Measurements from ENCODE around the gene ENTPD8. TPM values are rescaled to one million over a fixed set of nuclear protein-coding genes. Genes with fewer than 3 reads are reported as not detected.

Gene ENTPD8
- total RNA-seq, 1 donor from 2014 or later: not detected

DNA sequence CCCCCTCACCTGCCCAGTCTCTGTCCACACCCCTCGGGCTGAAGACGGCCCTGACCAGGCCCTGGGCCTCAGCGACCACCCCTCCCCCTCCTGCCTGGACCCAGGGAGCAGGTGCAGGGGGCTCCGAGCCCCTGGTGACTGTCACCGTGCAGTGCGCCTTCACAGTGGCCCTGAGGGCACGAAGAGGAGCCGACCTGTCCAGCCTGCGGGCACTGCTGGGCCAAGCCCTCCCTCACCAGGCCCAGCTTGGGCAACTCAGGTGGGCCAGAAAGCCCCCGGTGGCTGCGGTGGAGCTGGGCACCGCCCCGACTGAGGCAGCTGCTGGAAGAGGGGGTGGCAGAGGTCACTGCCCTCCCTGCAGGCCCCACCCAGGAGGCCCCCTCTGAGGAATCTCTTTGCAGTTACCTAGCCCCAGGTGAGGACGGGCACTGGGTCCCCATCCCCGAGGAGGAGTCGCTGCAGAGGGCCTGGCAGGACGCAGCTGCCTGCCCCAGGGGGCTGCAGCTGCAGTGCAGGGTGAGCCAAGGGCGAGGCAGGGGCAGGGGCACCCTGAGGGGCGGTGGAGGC, 7.7 kb downstream of the ENTPD8 start:
- intact Hi-C loops (cut with micrococcal nuclease): no loop called here

DNA sequence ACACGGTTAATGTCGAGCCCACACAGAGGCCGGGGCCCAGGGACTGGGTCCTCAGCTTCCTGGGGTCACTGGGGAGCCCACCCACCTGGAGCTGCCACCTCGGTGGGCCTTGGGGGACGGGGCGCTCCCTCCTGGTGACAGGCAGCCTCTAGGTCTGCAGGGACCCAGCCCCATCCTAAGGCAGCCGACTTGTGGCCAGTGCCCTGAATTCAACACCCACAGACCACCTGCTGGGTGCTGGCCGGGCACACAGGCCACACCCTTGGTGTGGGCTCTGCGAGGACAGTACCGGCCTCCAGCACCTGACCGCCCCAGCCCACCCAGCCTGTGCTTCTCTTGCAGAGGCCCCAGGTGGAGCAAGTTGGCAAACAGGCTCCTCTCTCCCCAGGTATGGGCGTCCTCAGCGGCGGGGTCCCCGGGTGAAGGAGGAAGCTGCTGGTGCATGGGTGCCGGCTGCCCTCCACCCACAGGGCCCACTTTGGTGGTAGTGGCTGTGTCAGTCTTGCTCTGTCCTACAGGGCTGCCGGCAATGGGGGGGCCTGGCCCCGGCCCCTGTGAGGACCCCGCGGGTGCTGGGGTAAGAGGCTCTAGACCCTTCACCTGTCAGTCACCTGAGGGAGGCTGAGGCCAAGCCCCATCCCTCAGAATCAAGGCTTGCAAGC, 8.3 kb downstream of the ENTPD8 start:
- intact Hi-C loops (cut with micrococcal nuclease): no loop called here

DNA sequence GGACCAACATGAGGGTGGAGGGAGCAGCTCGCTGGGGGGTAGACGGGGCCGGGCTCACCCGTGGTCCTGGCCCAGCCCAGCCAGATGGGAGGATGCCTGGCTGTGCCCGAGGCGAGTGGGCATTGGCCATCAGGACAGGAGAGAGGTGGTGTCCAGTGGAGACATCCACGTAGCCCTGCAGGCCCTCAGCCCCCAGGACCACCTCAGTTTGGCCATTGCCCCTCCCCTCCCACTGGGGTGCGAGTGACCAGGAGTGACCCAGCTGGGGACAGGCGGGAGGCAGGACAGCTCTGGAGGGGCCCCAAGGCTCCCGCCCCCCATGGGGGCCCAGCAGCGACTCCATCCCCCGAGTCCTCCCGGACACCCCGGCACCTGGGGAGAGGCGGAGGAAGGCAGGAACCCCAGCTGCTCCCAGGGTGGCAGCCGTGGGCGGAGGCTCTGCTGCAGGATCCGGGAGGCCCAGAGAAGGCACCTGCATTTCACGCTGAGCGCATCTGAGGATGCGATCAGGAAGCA, 9.7 kb downstream of the ENTPD8 start:
- intact Hi-C loops (cut with micrococcal nuclease): no loop called here

DNA sequence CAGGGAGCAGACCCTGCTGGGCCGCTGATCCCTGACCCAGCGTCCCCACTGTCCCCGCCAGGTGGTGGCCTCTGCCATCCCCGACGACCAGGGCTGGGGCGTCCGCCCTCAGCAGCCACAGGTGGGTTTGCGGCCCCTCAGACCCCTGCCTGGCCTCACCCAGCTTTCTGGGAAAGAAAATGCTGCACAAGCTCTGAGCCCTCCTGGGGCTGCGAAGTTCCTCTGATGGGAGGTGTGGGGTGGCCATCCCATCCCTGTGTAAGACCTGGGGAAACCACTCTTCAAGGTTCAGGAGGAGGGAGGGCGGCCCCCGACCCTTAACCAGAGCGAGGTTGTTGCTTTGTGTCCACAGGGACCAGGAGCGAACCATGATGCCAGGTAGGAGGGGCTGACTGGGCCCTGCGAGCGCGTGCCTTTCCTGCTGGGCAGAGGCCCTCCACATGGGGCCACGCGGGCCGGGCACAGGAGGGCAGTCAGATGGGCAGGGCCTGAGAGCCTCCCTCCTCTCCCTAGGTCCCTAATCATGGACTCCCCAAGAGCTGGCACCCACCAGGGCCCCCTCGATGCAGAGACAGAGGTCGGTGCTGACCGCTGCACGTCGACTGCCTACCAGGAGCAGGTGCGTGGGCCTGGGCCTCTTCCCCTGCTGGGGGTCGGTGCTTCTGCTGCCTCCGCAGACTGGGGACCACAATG, 10.3 kb downstream of the ENTPD8 start:
- intact Hi-C loops (cut with micrococcal nuclease): no loop called here

DNA sequence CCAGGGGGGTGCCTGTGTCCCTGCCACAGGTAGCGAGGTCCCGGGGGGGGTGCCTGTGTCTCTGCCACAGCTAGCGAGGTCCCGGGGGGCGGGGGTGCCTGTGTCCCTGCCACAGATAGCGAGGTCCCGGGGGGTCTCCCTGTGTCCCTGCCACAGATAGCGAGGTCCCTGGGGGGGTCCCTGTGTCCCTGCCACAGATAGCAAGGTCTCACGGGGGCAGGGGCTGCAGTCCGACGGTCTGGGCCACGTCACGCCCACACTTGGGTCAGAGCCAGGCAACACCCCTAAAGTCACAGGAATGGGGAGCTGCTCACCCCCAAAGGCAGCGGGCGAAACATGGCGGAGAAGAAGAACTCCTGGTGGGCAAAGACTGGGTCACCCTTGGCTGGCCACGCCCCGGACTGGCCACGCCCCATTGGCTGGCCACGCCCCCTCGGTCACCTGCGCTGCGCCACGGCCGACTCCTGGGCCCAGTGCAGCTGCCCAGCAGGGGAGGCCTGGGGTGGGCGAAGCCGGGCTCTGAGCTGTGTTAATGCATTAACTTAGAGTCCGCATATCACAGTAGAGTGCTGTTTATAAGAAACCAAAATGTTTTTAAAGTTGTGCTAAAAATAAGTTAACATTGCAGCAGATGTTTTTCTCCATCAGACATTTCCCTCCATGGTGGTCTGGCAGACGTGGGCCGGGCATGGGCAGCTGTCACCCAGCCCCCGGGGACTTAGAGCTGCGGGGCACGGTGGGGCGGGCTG, 11.0 kb downstream of the ENTPD8 start:
- intact Hi-C loops (cut with micrococcal nuclease): loop anchor here (10.0 kb wide), 1 partner anchor 1185 kb away; the partner anchor contains the start of gene QSOX2

DNA sequence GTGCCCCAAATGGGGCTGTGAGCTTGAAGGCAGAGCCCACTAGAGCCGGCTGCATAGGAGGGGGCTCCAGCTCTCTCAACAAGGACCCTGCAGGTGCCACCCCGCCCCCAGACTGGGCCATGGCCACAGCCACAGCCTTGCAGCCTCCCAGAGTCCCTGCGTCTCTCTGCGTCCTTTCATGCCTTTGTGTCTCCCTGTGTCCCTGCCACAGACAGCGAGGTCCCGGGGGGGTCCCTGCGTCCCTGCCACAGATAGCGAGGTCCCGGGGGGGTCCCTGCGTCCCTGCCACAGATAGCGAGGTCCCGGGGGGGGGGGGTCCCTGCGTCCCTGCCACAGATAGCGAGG, 11.6 kb downstream of the ENTPD8 start:
- intact Hi-C loops (cut with micrococcal nuclease): loop anchor here (10.0 kb wide), 1 partner anchor 1185 kb away; the partner anchor contains the start of gene QSOX2

DNA sequence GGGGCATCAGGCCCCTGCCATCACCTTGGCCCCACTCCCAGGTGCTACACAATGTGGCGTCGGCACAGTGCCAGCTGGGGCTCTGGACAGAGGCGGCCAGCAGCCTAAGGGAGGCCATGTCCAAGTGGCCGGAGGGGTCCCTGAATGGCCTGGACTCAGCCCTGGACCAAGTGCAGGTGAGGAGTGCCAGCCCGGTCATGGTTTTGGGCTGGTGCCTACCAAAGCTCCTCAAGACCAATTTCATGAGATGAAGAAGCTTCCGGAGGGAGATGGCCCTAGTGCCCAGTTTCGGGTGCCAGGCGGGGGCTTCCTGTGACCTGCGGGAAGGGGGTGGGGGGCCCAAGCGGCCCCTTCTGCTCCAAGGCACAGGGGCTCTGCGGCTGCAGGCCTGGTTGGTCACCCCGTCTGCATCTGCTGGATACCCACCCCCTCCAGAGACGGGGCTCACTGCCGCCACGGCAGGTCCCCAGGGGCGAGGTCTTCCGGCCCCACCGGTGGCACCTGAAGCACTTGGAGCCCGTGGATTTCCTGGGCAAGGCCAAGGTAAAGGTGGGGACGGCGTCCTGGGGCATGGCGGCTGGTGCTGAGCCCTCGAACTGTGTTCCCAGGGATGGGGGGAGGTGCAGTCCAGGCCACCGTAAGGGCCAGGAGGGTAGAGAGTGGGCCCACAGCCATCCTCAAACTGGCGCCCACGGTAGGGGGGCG, 12.2 kb downstream of the ENTPD8 start:
- intact Hi-C loops (cut with micrococcal nuclease): loop anchor here (10.0 kb wide), 1 partner anchor 1184 kb away; the partner anchor contains the start of gene QSOX2

DNA sequence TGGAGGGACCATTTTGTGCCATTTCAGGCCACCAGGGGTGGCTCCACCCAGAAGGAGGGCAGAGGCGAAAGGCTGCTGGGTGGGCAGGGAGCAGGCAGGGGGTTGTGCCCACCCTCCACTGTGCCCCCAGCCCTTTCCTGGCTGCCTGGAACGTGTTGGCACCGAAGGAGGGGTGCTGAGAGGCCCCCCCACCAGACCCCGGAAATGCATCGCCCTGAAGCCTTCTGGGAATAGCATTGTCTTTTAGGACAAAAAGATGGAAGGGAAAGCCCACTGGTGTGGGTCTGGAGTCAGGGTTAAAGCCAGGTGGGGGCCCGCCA, 12.9 kb downstream of the ENTPD8 start:
- intact Hi-C loops (cut with micrococcal nuclease): loop anchor here (10.0 kb wide), 1 partner anchor 1183 kb away; the partner anchor contains the start of gene QSOX2

DNA sequence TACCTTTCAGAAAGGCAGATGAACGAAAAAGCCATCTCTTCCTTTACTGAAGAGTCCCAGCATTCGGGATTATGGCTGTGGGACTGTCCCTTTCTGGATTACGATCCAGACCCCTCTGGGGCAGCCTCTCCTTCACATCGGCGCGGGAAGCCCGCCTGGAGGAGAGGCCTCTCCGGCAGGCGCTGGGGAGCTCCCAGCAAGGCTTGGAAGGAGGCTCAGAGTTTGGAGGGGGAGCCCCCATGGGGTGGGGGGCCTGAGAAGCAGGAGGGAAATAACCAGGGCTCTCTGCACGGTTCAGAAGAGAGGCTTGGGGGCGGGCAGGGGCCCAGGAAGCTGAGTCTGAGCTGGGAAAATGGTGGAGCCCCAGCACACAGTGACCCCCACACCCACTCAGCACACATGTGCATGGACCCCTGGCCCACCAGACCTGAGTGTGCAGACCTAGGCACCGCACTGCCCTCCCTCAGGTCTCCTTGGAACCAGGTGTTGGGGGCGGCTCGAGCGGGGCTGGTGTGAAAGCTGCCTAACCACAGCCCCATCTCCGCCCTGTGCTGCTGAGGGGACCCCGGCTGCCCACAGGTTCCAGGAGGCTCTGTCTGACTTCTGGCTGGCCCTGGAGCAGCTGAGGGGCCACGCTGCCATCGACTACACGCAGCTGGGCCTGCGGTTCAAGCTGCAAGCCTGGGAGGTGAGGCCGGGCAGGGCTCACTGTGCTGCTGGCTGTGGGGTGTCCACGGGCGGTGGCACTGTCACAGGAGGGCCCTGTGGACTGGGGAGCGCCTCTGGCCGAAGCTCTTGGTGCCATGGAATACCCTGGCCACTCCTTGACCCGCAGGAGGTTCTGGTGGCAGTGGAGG, 13.5 kb downstream of the ENTPD8 start:
- intact Hi-C loops (cut with micrococcal nuclease): loop anchor here (10.0 kb wide), 1 partner anchor 1183 kb away; the partner anchor contains the start of gene QSOX2

DNA sequence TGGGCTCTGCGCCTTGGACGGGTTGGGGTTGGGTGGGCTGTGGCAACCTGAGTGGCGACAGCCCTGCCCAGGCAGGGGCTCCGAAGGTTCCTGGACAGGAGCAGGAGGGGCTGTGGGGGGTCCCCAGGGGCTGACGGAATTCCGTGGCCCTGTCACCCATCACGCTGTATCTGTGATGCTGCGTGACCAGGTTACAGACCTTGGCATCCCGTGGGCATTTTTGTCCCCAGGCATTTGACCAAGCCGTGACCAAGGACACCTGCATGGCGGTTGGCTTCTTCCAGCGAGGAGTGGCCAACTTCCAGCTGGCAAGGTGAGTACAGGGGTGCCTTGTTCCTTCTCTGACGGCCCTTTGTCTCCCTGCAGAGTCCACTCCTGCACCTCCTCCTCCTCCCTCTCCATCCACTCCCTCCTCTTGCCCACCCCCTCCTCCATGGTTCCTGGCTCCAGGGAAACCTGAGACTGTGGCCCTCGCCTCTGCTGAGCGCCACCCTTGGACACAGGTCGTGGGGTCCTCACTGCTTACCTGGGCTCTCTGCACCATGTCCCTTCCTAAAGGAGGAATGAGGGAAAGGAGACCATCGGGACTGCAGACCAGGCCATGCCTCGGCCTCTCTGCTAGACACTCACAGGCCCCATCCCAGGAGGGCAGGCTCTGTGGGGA, 15.0 kb downstream of the ENTPD8 start:
- intact Hi-C loops (cut with micrococcal nuclease): loop anchor here (10.0 kb wide), 1 partner anchor 1181 kb away; the partner anchor contains the start of gene QSOX2

DNA sequence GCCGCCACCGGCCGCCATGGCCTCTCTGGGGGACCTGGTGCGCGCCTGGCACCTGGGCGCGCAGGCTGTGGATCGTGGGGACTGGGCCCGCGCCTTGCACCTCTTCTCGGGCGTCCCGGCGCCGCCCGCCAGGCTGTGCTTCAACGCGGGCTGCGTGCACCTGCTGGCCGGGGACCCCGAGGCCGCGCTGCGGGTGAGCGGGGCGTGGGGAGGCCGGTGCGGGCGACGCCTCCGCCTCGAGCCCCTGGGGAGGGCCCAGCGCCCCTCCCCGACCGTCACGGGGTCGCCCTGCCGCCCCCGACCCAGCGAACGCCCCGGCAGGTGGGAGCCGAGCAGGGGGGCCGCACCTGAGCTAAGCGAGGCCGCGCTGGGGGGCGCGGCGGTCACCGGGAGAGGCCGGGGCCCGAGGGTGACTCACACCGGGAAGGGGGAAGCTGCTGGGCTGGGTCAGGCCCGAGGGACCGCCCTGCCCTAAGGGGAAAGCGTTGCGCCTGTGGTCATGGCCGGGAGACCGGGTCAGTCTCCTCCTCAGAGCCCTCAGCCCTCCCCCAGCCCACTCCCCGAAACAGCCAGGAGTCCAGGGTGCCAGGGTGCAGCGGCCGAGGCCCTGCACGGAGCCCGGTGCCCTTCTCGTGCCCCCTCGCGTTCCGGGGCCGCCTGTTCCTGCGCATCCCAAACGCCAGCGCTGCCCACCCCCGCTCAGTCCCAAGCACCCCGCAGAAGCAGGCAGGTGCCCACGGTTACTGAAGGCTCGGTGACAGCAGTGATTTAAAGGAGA, 17.5 kb downstream of the ENTPD8 start:
- intact Hi-C loops (cut with micrococcal nuclease): loop anchor here (1.0 to 10.0 kb wide), 4 partner anchors 22 to 1179 kb away; partner anchors contain the start of genes ARRDC1 and QSOX2

DNA sequence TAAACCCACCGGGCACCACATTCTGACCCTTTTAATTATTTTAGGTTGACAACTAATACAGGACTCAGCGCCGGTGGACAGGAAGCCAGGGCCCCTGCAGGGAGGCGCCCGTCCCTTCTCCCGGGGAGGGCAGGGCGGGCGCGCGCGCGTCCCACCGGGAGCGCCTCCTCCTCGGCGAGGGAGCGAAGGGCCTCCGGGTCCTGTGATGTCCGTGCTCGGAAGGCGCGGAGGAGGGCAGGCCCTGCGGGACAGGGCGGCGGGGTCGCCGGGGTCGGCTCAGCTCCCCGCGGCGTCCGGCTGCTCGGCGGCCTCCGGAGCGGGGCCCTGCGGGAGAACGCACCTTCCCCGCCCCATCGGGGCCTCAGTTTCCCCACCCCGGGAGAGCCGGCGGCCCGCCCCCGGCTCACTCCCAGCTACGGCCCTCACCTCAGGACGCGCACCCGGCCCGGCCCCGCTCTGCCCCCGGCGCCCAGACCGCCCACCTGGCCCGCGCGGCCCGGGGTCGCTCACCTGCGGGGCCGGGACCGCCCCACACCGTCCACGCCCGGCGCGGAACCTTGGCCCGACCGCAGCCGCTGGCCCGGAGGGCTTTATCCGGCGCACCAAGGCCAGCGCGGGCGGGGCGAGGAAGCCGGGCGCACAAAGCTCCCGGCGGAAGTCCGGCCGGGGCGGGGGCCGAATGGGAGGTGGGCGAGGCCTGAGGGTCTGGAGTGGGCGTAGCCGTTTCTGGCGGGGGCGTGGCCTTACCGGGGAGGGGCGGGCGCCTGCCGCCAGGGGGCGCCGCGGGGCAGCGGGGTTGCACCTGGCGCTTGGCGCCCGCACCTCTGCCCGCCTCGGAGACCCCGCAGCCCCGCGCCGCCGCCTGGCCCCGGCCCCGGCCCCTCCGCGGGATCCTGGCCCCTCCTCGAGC, 18.3 kb downstream of the ENTPD8 start, which contains the start of the genes EXD3 and NOXA1:
EXD3 (minus strand) TSS at position 559 of the 910 bp plus-strand sequence. CDS start 27,805 bp downstream, outside the sequence.
NOXA1 (plus strand) TSS at position 790 of the 910 bp plus-strand sequence. CDS start 137 bp downstream, outside the sequence.
- intact Hi-C loops (cut with micrococcal nuclease): loop anchor here (1.0 to 10.0 kb wide), 4 partner anchors 22 to 1178 kb away; partner anchors contain the start of genes ARRDC1 and QSOX2

DNA sequence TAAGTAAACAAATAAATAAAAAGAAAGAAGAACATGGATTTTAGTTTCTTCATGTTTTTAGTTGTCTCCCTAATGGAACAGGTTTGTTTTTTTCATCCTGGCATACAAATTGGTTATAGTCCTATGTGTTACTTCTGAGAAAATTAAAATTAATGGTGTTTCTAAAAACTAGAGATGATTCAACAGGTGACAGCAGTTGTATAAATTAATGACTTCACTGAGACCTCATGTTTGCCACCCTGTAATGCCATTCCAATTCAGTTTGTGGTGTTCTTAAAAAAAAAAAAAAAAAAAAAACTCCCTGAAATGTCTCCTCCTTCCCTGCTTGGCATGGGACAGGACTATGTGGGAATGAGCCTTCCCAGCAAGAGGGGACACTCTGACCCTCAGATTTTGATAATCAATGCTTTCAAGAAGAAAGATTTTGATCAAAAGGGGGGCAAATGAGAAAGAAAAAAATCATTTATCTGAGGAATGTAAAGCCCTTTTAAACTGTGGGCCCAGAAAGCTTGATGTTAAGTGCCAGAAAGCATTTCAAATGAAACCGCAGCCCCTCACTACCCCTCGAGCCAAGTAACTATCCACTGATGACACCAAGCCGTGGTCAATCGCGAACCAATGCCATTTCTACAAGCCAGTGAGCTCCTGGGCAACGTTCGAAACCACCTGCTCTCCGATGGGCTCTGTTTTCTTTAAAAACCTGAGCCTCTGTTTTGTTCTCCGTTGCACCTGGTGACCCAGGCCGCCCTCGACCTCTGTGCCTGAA, 19.1 kb downstream of the ENTPD8 start:
- intact Hi-C loops (cut with micrococcal nuclease): loop anchor here (2.0 to 10.0 kb wide), 2 partner anchors 39 to 1177 kb away; partner anchors contain the start of gene QSOX2

DNA sequence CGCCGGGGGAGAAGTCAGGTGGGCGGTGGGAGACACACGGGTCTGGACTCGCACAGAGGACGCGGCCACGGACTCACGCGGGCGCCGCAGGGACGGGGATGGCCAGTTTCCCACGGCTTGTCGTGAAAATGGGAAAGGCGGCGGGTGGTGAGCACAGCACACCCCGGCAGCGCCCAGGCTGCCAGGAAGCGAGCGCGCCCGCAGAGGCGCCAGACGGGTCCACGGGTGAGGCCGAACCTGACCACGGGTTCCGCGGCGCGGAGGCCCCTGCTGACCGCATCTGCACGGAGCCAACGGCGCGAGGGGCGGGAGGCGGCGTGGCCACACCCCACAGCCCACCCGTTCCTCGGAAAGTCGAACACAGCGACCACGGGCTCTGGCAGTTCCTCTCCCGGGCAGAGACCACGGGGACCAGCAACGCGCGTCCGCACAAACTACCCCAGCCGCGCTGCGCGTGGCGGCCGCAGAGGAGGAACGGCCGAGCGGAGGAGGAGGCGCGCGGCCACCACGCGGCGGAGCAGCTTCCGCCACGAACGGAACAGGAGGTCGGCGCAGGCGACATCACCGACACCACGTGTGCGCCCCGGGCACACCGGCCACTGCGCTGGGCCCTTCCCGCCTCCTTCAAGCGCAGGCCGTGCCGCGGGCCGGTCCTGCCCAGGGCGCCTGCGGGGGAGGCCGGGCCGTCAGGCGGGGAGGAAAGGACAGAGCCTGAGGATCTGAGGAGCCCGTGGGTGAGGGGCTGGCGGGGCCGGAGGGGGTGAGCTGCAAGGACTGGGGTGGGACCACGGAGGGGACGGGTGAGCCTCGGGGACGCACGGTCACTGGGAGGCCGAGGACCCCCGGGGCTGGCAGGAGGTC, 23.8 kb downstream of the ENTPD8 start:
- intact Hi-C loops (cut with micrococcal nuclease): no loop called here

DNA sequence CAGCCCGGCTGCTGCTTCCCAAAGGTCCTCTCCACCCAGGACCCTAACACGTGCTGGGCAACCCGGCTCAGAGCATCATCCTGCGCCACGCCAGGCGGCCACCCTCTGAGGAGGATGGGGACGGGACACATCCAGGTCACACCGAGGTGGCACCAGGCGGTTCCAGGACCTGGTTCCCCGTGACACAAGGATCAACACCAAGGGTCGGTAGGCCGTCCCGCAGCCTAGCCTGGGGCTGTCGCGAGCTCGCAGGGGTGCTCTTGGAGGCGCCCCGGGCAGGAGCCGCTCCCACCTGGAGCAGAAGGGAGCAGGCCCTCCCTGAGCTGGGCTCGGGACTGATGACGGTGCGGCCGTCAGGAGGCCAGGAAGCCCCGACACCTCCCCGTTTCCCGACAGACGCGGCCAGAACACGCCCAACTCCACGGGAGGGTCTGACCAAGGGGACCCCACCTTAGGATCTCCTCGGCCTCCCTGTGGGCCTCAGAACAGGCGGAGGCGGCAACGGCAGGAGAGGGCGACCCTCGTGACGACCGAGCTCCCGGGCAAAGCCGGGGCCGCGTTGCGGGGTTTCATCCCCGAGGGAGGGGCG, 24.5 kb downstream of the ENTPD8 start:
- intact Hi-C loops (cut with micrococcal nuclease): no loop called here

Measured in T-helper 2 cell treated with Interferon-gamma antibody and Interleukin-4, amounts not matched to agents 100 ng/mL and 5 ng/mL, for 36 hours (primary cell).